Prostate gland (tissue), 2 donors: Measurements from ENCODE around the gene RARA. TPM values are rescaled to one million over a fixed set of nuclear protein-coding genes. Genes with fewer than 3 reads are reported as not detected.
A peak's percentile ranks its signal among the peaks of the same experiment; 100 is the strongest.

Experiments
- DNase-seq: peaks from one replicate; pipeline ENCODE4 v3.0.0-alpha.2; 2019; ENCODE audit warnings: low spot score
- H3K27ac ChIP-seq, 2 donors: fragments of 200-600 bp; sonication (generic); 2 replicates each; pipeline ENCODE4 v1.5.1; 2017 to 2019
- H3K27me3 ChIP-seq: fragments of 200-600 bp; sonication (generic); replicated peaks from 2 replicates; pipeline ENCODE4 v1.5.1; 2019; ENCODE audit not compliant: insufficient read depth
- H3K36me3 ChIP-seq, 2 donors: fragments of 200-600 bp; sonication (generic); 1 replicate in 1 of 2; 2 replicates in 1 of 2; pipeline versions ENCODE4 v1.5.1 to v1.8.1; 2017 to 2019
- H3K4me1 ChIP-seq: fragments of 200-600 bp; sonication (generic); replicated peaks from 2 replicates; pipeline ENCODE4 v1.5.1; 2019
- H3K4me3 ChIP-seq, 2 donors: fragments of 200-600 bp; sonication (generic); 2 replicates each; pipeline ENCODE4 v1.5.1; 2017 to 2019
- H3K9me3 ChIP-seq: fragments of 200-600 bp; sonication (generic); 2 replicates; pipeline ENCODE4 v1.5.1; 2017
- POLR2A ChIP-seq: fragments of 450-650 bp; IDR thresholded peaks from one replicate; pipeline ENCODE4 v1.6.1; 2016; ENCODE audit warnings: antibody characterized with exemption, mild to moderate bottlenecking
- POLR2AphosphoS5 ChIP-seq: sonication (generic); formaldehyde crosslinking; IDR thresholded peaks from one replicate; pipeline ENCODE4 v1.6.1; 2017; ENCODE audit warnings: antibody characterized with exemption
- WGBS: methylation state at CpG from one replicate; pipeline ENCODE4 v1.1.5; 2018; 5-methylcytosine and 5-hydroxymethylcytosine counted together
- intact Hi-C: fragments of 100-400 bp; cut with DNase I; formaldehyde crosslinking; loops from one replicate; pipeline ENCODE4 v1.14.2; 2022
- total RNA-seq, 2 donors: library from RNA; depleted of rRNA; stranded (reverse); fragments of >200 nt; gene quantifications; one replicate each; pipeline ENCODE4 v1.1.0, GENCODE V29; 2016
- TF ChIP-seq, protein P1 (sequence below), 4 experiments: fragments of 200-600 bp in 2 of 4; fragments of 450-650 bp in 2 of 4; sonication (generic) in 2 of 4; IDR thresholded peaks; 1 replicate in 3 of 4; 2 replicates in 1 of 4; pipeline ENCODE4 v1.5.1; 2016 to 2019; ENCODE audit warnings: antibody characterized with exemption in 4 of 4, mild to moderate bottlenecking in 2 of 4, moderate library complexity in 2 of 4

Gene RARA
- total RNA-seq, 2 donors from 2014 or later = 24.4 to 70.6 TPM

- Histone ChIP-seq H3K27ac (peak overlapping the region; percentile 48 to 98), H3K36me3 (no peaks in the 10 kb centered on the region), H3K27me3 (no peaks in the 10 kb centered on the region), H3K4me3 (no peak overlapping the region), H3K9me3 (no peaks in the 10 kb centered on the region), H3K4me1 (peaks cover 43% of the 10 kb centered on the region)
- WGBS = 17% methylated on average over 10 of the region's 10 CpGs
- TF ChIP-seq, protein P1, sequence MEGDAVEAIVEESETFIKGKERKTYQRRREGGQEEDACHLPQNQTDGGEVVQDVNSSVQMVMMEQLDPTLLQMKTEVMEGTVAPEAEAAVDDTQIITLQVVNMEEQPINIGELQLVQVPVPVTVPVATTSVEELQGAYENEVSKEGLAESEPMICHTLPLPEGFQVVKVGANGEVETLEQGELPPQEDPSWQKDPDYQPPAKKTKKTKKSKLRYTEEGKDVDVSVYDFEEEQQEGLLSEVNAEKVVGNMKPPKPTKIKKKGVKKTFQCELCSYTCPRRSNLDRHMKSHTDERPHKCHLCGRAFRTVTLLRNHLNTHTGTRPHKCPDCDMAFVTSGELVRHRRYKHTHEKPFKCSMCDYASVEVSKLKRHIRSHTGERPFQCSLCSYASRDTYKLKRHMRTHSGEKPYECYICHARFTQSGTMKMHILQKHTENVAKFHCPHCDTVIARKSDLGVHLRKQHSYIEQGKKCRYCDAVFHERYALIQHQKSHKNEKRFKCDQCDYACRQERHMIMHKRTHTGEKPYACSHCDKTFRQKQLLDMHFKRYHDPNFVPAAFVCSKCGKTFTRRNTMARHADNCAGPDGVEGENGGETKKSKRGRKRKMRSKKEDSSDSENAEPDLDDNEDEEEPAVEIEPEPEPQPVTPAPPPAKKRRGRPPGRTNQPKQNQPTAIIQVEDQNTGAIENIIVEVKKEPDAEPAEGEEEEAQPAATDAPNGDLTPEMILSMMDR (IDR thresholded peaks at IDR 0.05) = no peak
- peak; percentile 25 for TF ChIP-seq POLR2AphosphoS5
- no peak for DNase-seq
- intact Hi-C loops = loop anchor here (5.0 kb wide), 1 partner anchor 37 kb away; no protein-coding TSS in a partner anchor
Measured at GRCh38 chr17:40349477-40349894, 40.5 kb downstream of the RARA start.

DNA sequence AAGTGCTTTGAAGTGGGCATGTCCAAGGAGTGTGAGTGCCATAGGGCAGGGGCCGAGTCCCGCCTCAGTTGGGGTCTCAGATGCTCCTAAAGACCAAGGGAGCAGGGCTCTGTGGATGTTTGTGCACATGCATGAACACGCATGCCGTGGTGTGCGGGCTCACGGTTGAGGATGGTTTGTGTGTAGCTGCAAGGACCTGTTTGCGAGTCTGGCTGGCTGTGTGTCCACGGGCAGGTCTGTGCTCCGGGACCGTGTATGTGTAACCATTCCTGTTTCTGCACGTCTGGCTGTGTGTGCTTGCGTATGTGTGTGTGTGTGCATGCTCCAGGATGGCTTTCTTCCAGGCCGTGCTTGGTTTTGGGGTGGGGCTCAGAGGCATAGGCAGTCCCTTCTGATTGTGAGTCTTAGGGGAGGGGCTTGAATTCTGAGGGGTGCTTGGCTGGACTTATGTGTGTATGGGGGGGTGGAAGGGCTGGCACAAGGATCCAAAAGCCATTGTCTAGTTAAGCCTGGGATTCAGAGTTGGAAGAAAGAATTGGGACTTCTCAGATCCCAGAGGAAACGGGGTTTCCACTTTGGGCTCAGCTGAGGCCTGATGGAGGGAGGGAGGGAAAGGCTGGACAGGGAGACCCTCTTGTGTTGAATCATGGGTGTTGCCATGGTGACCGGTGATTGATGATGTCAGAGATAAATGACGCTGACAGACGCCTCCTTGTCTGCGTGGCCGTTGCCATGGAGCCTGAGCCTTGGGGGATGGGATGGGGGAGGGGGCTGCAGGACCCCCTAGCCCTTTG, 41.1 kb downstream of the RARA start:
- peaks cover 43% of the 10 kb centered on the region for H3K4me1 ChIP-seq
- no peak overlapping the region for H3K27ac ChIP-seq
- H3K36me3 ChIP-seq = no peaks in the 10 kb centered on the region
- no peaks in the 10 kb centered on the region for H3K27me3 ChIP-seq
- WGBS = 28% methylated on average over 19 of the region's 19 CpGs
- intact Hi-C loops = loop anchor here (5.0 kb wide), 1 partner anchor 38 kb away; no protein-coding TSS in a partner anchor
- no peaks in the 10 kb centered on the region for H3K9me3 ChIP-seq
- no peak overlapping the region for H3K4me3 ChIP-seq
- DNase-seq = peak; percentile 42
- TF ChIP-seq POLR2AphosphoS5 (no peak), POLR2A (no peak)
- TF ChIP-seq, protein P1 (IDR thresholded peaks at IDR 0.05) = no peak

DNA sequence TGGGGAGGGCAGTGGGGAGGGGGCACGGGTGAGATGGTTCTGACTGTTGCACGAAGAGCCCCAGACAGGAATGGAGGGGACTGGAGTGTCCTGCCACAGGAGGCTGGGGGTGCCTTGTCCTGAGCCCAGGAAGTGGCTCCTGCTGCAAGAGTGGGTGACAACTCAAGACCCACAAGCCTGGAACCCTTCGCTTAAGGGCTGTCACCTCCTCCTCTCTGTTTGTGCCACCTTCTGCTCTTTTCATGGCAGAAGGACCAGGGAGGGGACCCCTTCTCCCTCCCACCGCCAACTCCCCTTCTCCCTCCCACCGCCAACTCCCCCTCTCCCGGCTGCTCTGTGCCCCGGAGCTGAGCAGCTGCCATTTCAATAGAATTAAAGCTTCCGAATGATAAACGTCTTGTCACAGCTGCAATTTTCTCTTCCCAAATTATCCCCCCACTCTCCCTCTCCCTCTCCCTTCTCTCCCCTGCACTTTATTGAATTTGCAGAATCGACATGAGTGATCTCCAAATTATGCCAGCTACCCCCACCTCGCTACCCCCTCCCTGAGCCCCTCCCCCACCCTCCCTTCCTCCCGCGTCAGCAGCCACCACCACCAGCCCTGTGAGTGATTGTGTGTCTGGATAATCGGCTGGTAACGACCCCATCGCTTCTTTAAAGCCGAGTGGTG, 41.8 kb downstream of the RARA start:
- H3K27me3 ChIP-seq = no peaks in the 10 kb centered on the region
- TF ChIP-seq POLR2AphosphoS5 (no peak), POLR2A (no peak)
- TF ChIP-seq, protein P1 (IDR thresholded peaks at IDR 0.05) = no peak
- intact Hi-C loops = no loop called here
- H3K4me1 ChIP-seq = peaks cover 38% of the 10 kb centered on the region
- H3K9me3 ChIP-seq = no peaks in the 10 kb centered on the region
- no peak for DNase-seq
- 54% methylated on average over 17 of the region's 17 CpGs for WGBS
- H3K4me3 ChIP-seq = no peak overlapping the region
- no peaks in the 10 kb centered on the region for H3K36me3 ChIP-seq
- no peak overlapping the region for H3K27ac ChIP-seq

DNA sequence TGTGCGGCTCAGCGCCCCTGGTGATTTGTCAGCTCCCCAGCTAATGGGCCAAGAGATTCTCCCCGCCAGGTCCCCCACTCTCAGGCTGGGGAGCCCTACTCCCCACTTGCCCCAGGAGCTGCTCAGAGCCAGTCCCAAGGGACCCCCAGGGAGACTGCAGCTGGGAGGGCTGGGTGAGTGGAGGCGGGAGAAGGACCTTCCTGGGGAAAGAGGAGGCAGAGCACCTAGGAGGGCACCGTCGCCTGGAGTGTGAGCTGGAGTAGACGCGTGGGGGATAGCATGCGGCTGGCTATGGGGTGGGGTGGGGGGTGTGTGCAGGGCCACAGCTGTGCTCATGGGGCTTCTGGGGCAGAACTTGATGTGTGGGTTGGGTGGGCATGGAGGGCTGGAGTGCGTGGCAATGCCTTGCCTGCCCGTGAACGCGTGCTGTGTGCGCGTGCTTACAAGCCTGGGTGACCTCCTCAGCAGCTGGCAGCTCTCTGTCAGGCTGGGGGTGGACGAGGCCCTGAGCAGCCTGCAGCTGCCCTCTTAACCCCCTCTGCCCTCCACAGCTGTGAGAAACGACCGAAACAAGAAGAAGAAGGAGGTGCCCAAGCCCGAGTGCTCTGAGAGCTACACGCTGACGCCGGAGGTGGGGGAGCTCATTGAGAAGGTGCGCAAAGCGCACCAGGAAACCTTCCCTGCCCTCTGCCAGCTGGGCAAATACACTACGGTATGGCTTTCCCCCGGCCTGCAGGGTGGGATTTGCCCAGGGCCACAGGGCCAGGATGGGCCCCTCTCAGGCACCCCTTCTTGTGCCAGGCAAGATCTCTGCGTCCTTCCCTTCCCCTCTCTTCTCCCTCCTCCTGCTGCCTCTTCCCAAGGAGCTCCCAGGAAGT, 42.6 kb downstream of the RARA start:
- 80% methylated on average over 27 of the region's 27 CpGs for WGBS
- H3K36me3 ChIP-seq = no peaks in the 10 kb centered on the region
- no peak overlapping the region for H3K4me3 ChIP-seq
- no peak for DNase-seq
- intact Hi-C loops = no loop called here
- peaks cover 31% of the 10 kb centered on the region for H3K4me1 ChIP-seq
- H3K27ac ChIP-seq = no peak overlapping the region
- TF ChIP-seq, protein P1 (IDR thresholded peaks at IDR 0.05) = no peak
- TF ChIP-seq POLR2A (no peak), POLR2AphosphoS5 (no peak)
- H3K9me3 ChIP-seq = no peaks in the 10 kb centered on the region
- H3K27me3 ChIP-seq = no peaks in the 10 kb centered on the region
